ENCODE measurements around the gene WDR86.

Gene WDR86

GRCh38 chr7:151448261-151449252 lies 38.7 kb upstream of the WDR86 start:
- peak overlapping the region; percentile 27 for H3K4me3 ChIP-seq (ENCODE audit: low read depth, low read length)
- in situ Hi-C loops (cut with HindIII; ENCODE audit: low sequenced_read_pairs) = loop anchor here (5.0 kb wide), 1 partner anchor 81 kb away; no protein-coding TSS in a partner anchor
- TF ChIP-seq CTCF (IDR thresholded peaks at IDR 0.05; ENCODE audit: low read depth, low read length, missing control alignments) = peak; percentile 81
- DNase-seq (ENCODE audit: low read depth) = no peak

GRCh38 chr7:151447901-151448260 lies 38.0 kb upstream of the WDR86 start:
- no peak for DNase-seq (ENCODE audit: low read depth)
- peak overlapping the region; percentile 27 for H3K4me3 ChIP-seq (ENCODE audit: low read depth, low read length)
- in situ Hi-C loops (cut with HindIII; ENCODE audit: low sequenced_read_pairs) = loop anchor here (5.0 kb wide), 1 partner anchor 81 kb away; no protein-coding TSS in a partner anchor
- no peak for TF ChIP-seq CTCF (IDR thresholded peaks at IDR 0.05; ENCODE audit: low read depth, low read length, missing control alignments)

- TF ChIP-seq CTCF (IDR thresholded peaks at IDR 0.05; ENCODE audit: low read depth, low read length, missing control alignments) = no peak
- DNase-seq (ENCODE audit: low read depth) = no peak
- H3K4me3 ChIP-seq (ENCODE audit: low read depth, low read length) = no peak overlapping the region
- in situ Hi-C loops (cut with HindIII; ENCODE audit: low sequenced_read_pairs) = loop anchor here (5.0 kb wide), 1 partner anchor 80 kb away; no protein-coding TSS in a partner anchor
Observed at GRCh38 chr7:151447312-151447711, 37.5 kb upstream of the WDR86 start.

GRCh38 chr7:151446412-151446811 lies 36.6 kb upstream of the WDR86 start:
- no peak for DNase-seq (ENCODE audit: low read depth)
- H3K4me3 ChIP-seq (ENCODE audit: low read depth, low read length) = no peak overlapping the region
- TF ChIP-seq CTCF (IDR thresholded peaks at IDR 0.05; ENCODE audit: low read depth, low read length, missing control alignments) = no peak
- in situ Hi-C loops (cut with HindIII; ENCODE audit: low sequenced_read_pairs) = loop anchor here (5.0 kb wide), 1 partner anchor 79 kb away; no protein-coding TSS in a partner anchor

- in situ Hi-C loops (cut with HindIII; ENCODE audit: low sequenced_read_pairs) = loop anchor here (5.0 kb wide), 1 partner anchor 77 kb away; no protein-coding TSS in a partner anchor
- no peak for DNase-seq (ENCODE audit: low read depth)
- TF ChIP-seq CTCF (IDR thresholded peaks at IDR 0.05; ENCODE audit: low read depth, low read length, missing control alignments) = no peak
- no peak overlapping the region for H3K4me3 ChIP-seq (ENCODE audit: low read depth, low read length)
Observed at GRCh38 chr7:151444632-151445031, 34.8 kb upstream of the WDR86 start.

GRCh38 chr7:151442776-151443496 lies 33.1 kb upstream of the WDR86 start:
- in situ Hi-C loops (cut with HindIII; ENCODE audit: low sequenced_read_pairs) = no loop called here

More at GRCh38 chr7:151442776-151443496, 33.1 kb upstream of the WDR86 start:
- no peak overlapping the region for H3K4me3 ChIP-seq (ENCODE audit: low read depth, low read length)
- no peak for TF ChIP-seq CTCF (IDR thresholded peaks at IDR 0.05; ENCODE audit: low read depth, low read length, missing control alignments)
- DNase-seq (ENCODE audit: low read depth) = no peak

All from astrocyte of the cerebellum (primary cell).